ENCODE measurements around the gene COMP.
"Not testable (repeated sequence)": the region's sequence is repeated elsewhere in the genome, so short reads cannot be mapped to it uniquely, and the experiment has no call there.

The COMP gene

DNA sequence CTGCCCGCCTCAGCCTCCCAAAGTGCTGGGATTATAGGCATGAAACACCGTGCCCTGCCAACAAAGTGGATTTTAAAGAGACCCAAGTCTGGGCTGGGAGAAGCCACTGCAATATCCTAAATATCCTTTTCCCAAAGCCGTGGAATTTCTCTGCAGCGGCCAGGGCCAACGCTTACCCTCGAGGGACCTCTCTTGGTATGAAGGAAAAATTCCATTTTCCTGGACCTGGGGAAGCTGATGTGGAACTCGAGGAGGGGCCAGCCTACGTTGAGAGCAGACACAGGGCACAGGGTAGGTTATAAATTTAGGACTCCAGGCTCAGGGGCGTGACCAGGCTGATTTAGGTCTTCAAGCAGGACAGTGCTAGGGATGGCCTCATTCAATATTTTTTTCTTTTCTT is 23.0 kb upstream of the COMP start:
- Mint-ChIP-seq H3K27ac (no peak overlapping the region), H3K4me3 (no peak overlapping the region), H3K36me3 (no peaks in the 10 kb centered on the region), H3K4me1 (no peaks in the 10 kb centered on the region), H3K9me3 (no peaks in the 10 kb centered on the region), H3K27me3 (no peaks in the 10 kb centered on the region)

DNA sequence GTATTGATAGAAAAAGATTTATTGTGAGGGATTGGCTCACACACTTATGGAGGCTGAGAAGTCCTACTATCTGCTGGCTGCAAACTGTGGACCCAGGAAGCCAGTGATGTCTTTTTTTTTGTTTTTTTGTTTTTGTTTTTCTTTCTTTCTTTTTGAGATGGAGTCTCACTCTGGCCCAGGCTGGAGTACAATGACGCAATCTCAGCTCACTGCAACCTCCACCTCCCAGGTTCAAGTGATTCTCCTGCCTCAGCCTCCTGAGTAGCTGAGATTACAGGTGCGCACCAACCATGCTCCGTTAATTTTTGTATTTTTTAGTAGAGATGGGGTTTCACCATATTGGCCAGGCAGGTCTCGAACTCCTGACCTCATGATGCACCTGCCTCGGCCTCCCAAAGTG is 20.5 kb upstream of the COMP start:
- H3K4me3 Mint-ChIP-seq, H3K9me3 Mint-ChIP-seq, H3K27ac Mint-ChIP-seq, H3K27me3 Mint-ChIP-seq, H3K36me3 Mint-ChIP-seq, H3K4me1 Mint-ChIP-seq: not testable (repeated sequence)

DNA sequence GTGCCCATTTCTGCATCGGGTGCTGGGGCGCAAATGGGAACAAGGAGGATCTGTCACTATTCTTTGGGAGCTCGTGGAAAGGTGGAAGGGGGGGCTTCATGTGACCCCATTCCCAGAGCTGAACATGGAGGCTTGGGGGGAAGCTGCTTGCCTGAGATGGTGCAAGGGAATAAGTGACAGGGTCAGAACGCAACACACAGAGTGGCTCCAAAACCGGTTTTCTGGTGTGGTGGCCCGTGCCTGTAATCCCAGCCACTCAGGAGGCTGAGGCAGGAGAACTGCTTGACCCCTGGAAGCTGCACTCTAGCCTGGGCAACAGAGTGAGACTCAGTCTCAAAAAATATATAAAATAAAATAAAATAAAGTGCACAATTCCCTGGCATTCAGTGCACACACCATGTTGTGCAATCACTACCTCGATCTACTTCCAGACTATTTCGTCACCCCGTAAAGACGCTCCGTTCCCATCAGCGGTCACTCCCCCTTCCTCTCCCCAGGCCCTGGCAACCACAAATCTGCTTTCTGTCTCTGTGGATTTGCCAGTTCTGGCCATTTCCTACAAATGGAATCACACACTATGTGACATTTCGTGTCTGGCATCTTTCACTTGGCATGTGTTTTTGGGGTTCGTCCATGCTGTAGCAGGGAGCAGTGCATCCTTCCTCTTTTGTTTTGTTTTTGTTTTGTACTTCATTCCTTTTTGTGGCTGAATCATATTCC is 18.2 kb upstream of the COMP start:
- H3K4me1 Mint-ChIP-seq: no peaks in the 10 kb centered on the region
- H3K36me3 Mint-ChIP-seq: no peaks in the 10 kb centered on the region
- no peaks in the 10 kb centered on the region for H3K27me3 Mint-ChIP-seq
- no peaks in the 10 kb centered on the region for H3K9me3 Mint-ChIP-seq
- no peak overlapping the region for H3K4me3 Mint-ChIP-seq
- no peak overlapping the region for H3K27ac Mint-ChIP-seq

DNA sequence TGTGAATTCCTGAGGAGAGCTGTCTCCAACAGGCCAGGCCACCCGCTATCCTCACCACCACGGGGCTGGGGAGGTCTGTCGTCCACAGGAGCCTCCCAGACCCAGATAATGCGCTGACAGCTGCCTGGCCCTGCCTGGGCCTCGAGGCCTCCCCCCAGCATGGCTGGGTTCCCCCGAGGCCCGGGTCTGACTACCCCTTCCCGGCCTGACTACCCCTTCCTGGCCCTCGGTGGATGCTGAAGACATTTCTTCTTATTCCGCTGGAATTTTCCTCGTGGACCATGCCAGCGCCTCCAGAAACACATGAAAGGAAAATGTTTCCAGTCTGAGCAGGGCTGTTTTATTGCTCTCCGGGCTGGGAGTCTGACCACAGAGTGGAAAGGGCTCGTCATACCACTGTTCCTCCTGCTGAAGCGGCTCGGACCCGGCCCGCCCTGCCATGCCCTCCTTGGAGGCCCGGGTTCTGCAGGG is 16.8 kb upstream of the COMP start:
- Mint-ChIP-seq H3K27ac (no peak overlapping the region), H3K36me3 (no peaks in the 10 kb centered on the region)

DNA sequence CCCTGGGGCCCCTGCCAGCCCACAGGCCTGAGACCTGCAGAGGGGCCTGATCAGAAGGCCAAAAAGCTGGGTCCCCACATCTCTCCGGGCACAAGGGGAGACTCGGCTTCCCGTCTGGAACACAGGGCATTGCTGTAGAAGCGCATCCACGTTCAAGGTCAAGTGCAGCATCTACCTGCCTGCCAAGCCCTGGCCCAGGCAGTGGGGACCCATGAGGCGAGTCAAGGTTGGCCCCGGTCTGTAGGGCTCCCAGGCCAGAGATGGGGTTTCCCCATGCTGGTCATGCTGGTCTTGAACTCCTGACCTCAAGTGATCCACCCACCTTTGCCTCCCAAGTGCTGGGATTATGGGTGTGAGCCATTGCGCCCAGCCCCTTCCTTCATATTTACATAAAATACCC is 13.5 kb upstream of the COMP start:
- Mint-ChIP-seq H3K4me1 (no peaks in the 10 kb centered on the region), H3K36me3 (no peaks in the 10 kb centered on the region), H3K4me3 (no peak overlapping the region), H3K27me3 (peaks cover 3% of the 10 kb centered on the region), H3K27ac (no peak overlapping the region), H3K9me3 (no peaks in the 10 kb centered on the region)

More for the DNA sequence above, 16.8 kb upstream of the COMP start:
- Mint-ChIP-seq H3K4me1 (no peaks in the 10 kb centered on the region), H3K9me3 (no peaks in the 10 kb centered on the region), H3K27me3 (peaks cover 2% of the 10 kb centered on the region), H3K4me3 (no peak overlapping the region)

DNA sequence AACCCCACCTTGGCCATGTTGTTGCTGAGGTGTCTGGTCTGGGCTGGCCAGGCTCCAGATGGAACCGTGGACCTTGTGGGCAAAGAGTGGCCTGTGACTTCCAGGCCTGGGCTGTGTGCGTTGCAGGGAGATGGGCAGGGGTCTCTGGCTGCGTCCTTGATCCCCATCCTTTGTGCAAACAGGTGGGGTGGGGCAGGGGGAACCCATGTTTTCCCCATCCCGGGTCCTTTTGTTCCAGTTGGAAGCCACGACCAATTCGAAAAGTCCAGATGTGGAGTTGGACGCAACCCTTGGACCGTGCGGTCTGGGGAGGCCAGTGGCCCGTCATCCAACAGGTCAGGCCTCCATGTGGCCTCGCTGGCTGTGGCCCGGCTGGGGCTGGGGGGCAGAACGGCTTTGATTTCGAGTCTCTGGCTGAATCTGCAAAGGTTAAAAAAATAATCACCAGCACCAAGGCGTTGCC is 13.1 kb upstream of the COMP start:
- Mint-ChIP-seq H3K27me3 (peaks cover 3% of the 10 kb centered on the region), H3K9me3 (no peaks in the 10 kb centered on the region), H3K27ac (no peak overlapping the region), H3K4me3 (no peak overlapping the region), H3K36me3 (no peaks in the 10 kb centered on the region), H3K4me1 (no peaks in the 10 kb centered on the region)

DNA sequence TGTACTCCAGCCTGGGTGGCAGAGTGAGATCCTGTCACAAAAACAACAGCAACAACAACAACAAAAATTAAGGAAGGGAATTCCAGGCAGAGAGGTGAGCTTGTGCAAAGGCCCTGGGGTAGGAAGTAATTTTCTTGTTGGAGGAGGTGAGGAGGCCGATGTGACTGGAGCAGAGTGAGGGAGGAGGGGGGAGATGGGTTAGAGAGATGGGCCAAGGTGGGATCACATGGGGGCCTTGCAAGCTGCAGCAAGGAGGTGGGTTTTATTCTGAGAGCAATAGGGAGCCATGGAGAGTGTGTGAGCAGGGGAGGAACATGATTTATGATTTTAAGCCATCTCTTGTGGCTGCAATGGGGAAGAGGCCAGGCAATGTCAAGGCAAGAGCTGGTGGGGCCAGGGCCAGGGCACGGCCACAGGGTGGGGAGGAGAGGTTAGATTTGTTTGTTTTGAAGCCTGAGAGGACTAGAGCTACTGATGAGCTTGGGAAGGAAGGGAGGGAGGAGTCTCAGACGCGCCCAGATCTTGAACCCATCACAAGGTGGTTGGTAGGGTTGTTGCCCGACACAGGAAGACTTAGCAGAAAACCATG is 12.5 kb upstream of the COMP start:
- no peaks in the 10 kb centered on the region for H3K36me3 Mint-ChIP-seq
- peaks cover 3% of the 10 kb centered on the region for H3K27me3 Mint-ChIP-seq
- H3K27ac Mint-ChIP-seq: no peak overlapping the region
- no peak overlapping the region for H3K4me3 Mint-ChIP-seq
- no peaks in the 10 kb centered on the region for H3K4me1 Mint-ChIP-seq
- no peaks in the 10 kb centered on the region for H3K9me3 Mint-ChIP-seq

DNA sequence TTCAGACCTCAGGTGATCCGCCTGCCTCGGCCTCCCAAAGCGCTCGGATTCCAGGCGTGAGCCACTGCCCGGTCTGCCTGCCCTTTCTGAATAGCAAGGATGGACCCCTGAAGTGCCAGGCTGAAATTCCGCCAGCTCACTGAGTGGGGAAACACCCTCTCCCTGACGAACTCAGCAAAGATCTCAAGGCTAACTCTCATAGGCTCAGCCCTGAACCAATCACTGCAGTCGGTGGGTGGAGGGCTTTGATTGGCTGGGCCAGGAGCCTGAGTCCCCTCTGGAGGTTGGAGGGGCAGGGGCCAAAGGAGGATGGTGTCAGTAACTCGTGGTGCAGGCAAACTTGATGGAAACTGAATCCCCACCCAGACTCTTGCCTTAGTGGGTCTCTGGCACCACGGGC is 11.2 kb upstream of the COMP start:
- no peak overlapping the region for H3K27ac Mint-ChIP-seq
- peaks cover 5% of the 10 kb centered on the region for H3K27me3 Mint-ChIP-seq
- H3K9me3 Mint-ChIP-seq: no peaks in the 10 kb centered on the region
- no peaks in the 10 kb centered on the region for H3K36me3 Mint-ChIP-seq
- H3K4me3 Mint-ChIP-seq: no peak overlapping the region
- no peaks in the 10 kb centered on the region for H3K4me1 Mint-ChIP-seq

DNA sequence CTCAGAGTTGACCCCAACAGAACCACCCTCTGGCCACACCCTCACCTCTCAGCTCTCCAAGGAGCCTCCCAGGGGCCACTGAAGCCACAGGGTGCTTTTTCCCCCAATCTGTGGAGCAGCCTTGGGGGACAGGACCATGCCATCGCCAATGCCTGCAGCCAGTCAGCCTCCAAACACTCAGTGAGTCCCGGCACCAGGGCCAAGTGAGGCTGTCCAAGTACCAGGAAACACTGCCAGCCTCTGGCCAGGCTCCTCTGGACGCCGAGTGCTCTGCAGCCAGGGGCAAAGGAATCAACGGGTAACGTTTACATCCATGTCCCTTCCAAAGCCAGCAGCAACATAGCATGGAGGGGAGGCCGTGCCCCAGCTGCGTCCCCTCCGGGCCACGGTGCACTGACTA is 9.5 kb upstream of the COMP start:
- Mint-ChIP-seq H3K27ac (no peak overlapping the region), H3K4me1 (no peaks in the 10 kb centered on the region), H3K27me3 (peaks cover 9% of the 10 kb centered on the region)

DNA sequence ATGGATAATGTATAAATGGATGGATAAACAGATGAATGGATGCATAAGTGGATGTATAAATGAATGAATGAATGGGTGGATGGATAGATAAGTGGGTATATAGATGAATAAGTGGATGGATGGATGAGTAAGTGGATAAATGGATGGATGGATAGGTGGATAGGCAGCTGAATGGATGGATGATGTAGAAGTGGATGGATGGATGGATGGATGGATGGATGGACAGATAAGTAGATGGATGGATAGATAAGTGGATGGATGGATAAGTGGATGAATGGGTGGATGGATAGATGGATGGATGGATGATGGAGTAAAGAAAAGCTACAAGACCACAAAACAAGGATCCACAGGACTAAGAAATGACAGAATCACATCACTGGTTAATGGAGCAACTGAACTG is 9.0 kb upstream of the COMP start:
- H3K27me3 Mint-ChIP-seq: peaks cover 9% of the 10 kb centered on the region
- H3K4me3 Mint-ChIP-seq: no peak overlapping the region
- H3K4me1 Mint-ChIP-seq: no peaks in the 10 kb centered on the region
- H3K9me3 Mint-ChIP-seq: no peaks in the 10 kb centered on the region
- no peaks in the 10 kb centered on the region for H3K36me3 Mint-ChIP-seq
- no peak overlapping the region for H3K27ac Mint-ChIP-seq

More for the DNA sequence above, 9.5 kb upstream of the COMP start:
- no peaks in the 10 kb centered on the region for H3K36me3 Mint-ChIP-seq
- H3K9me3 Mint-ChIP-seq: no peaks in the 10 kb centered on the region
- H3K4me3 Mint-ChIP-seq: no peak overlapping the region

DNA sequence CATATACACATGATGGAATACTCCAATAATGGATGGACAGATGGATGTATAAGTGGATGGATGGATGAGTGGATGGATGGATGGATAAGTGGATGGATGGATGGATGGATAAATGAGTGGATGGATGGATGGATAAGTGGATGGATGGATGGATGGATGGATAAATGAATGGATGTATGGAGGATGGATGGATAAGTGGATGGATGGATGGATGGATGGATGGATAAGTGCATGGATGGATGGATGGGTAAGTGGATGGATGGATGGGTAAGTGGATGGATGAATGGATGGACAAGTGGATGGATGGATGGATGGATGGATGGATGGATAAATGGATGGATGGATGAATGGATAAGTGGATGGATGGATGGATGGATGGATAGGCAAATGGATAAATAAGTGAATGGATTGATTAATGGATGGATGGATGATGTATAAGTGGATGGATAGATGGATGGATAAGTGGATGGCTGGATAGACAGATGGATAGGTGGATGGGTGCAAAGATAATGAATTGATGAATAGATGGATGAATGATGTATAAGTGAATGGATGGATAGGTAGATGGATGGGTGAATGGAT is 8.4 kb upstream of the COMP start:
- Mint-ChIP-seq H3K27me3 (peaks cover 10% of the 10 kb centered on the region), H3K36me3 (no peaks in the 10 kb centered on the region), H3K4me3 (no peak overlapping the region), H3K27ac (no peak overlapping the region), H3K9me3 (no peaks in the 10 kb centered on the region), H3K4me1 (no peaks in the 10 kb centered on the region)

DNA sequence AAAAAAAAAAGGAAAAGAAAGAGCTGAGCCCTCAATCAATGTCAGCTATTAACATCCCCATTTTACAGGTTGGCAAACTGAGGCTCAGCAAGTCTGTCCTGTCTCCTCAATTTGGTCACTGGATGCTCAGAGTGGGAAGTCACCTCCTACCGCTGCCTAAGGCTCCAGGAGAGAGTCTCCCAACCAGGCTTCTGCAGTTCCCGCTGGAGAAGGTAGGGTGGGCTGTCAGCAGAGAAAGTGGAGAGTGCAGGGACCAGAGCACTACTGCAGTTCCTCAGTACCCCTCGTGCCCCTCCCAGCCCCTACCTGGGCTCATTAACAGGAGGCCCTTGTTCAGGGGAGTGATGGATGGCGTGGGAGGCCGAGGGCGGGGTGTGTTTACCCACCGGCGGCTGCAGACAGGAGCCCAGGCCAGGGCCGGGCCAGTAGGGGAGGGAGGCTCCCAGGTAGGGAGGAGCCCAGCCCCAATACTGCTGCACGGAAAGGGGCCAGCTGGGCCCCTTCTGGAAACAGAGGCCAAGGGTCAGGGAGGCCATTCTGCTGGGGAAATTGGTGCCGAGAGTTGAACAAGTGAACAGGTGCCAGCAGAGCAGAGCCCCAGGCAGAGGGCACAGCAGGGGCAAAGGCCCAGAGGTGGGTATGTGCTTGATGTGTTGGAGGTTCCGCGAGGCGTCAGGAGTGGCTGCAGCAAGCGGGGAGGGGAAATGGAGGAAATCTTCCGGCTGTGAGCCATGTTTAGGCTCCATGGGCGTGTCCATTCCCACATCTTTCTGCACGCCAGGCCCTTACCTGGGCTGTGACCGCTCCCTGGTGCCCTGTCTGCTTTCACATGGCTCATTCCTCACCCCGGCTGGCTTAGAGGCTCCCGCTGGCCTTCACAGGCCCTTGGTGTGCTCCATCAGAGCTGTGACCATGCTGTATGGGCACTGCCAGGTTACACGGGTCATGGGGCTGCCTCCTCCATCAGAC is 7.6 kb upstream of the COMP start:
- no peaks in the 10 kb centered on the region for H3K9me3 Mint-ChIP-seq
- no peak overlapping the region for H3K4me3 Mint-ChIP-seq
- no peak overlapping the region for H3K27ac Mint-ChIP-seq
- H3K4me1 Mint-ChIP-seq: no peaks in the 10 kb centered on the region
- H3K36me3 Mint-ChIP-seq: no peaks in the 10 kb centered on the region
- peaks cover 14% of the 10 kb centered on the region for H3K27me3 Mint-ChIP-seq

DNA sequence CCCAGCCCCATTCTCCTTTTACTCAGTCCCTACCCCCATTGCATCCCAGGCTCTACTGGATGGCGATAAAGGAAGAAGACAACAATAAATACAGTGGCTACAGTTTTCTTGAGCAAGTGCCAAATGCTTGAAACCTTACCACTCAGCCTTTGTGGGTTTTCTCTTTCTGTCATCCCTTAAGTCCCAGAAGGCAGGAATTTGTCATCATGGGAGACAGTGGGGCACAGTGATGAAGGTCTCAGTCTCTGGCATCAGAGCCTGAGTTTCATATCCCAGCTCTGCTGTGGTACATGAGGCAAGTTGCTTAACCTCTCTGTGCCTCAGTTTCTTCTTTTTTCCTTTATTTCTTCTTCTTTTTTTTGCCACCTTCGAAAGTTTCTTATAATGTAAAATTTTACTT is 5.1 kb upstream of the COMP start:
- H3K4me3 Mint-ChIP-seq: no peak overlapping the region
- H3K27me3 Mint-ChIP-seq: peaks cover 25% of the 10 kb centered on the region

DNA sequence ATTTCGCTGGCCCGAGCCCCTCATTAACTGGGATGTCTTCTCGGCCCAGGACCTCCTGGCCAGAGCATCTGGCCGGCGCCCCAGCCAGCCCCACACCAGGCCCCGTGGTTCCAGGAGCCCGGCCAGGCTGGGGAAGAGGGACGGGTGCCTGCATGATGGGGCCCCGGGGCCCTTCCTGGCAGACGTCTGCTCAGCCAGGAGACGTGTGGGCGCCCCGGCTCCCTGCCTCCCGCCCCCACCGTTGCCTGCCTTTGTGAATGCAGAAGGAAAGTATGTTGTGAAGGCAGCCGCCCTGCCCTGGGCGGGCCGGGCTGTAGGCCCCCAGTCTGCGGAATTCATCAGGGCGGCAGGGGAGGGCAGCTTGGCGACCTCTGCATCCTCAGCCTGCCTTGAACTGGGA is 4.4 kb upstream of the COMP start:
- Mint-ChIP-seq H3K9me3 (no peaks in the 10 kb centered on the region), H3K27me3 (peaks cover 28% of the 10 kb centered on the region), H3K4me1 (peaks cover under 1% of the 10 kb centered on the region), H3K27ac (no peak overlapping the region), H3K36me3 (peaks cover 2% of the 10 kb centered on the region), H3K4me3 (no peak overlapping the region)

More for the DNA sequence above, 5.1 kb upstream of the COMP start:
- Mint-ChIP-seq H3K27ac (no peak overlapping the region), H3K9me3 (no peaks in the 10 kb centered on the region), H3K36me3 (peaks cover 2% of the 10 kb centered on the region), H3K4me1 (no peaks in the 10 kb centered on the region)

DNA sequence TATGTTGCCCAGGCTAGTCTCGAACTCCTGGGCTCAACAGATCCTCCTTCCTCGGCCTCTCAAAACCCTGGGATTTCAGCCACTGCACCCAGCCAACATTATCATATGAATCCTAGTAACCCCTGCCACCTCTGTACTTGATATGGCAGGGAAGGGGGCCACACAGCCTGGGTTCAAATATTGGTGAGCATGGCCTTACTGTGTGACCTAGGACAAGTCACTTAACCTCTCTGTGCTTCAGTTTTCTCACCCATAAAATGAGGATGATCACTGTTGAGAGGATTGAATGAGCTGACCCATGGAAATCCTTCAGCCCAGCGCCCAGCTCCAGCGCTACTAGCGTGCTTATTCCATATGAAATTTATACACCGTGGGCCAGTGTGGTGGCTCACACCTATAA is 3.6 kb upstream of the COMP start:
- H3K27ac Mint-ChIP-seq: no peak overlapping the region
- no peaks in the 10 kb centered on the region for H3K9me3 Mint-ChIP-seq
- H3K36me3 Mint-ChIP-seq: peaks cover 2% of the 10 kb centered on the region
- H3K4me3 Mint-ChIP-seq: no peak overlapping the region
- H3K27me3 Mint-ChIP-seq: peaks cover 31% of the 10 kb centered on the region
- peaks cover 8% of the 10 kb centered on the region for H3K4me1 Mint-ChIP-seq

DNA sequence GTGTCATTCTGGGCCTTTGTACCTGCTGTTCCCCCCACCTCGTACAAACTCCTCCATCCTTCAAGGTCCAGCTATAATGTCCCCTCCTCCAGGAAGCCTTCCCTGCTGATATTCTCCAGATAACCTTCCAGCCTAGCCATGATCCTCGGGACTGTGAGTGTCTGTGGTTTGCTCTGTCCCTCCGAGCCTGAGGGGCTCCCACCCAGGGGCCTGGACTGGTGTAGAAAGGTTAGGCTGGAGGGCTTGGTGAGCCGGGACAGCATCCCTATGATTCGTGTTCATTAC is 2.9 kb upstream of the COMP start:
- Mint-ChIP-seq H3K4me3 (no peak overlapping the region), H3K27me3 (peaks cover 33% of the 10 kb centered on the region), H3K27ac (no peak overlapping the region), H3K9me3 (no peaks in the 10 kb centered on the region), H3K36me3 (peaks cover 2% of the 10 kb centered on the region), H3K4me1 (peaks cover 14% of the 10 kb centered on the region)
